HT-29 (cell line): Measurements from ENCODE around the gene ANXA8. TPM values are rescaled to one million over a fixed set of nuclear protein-coding genes. Genes with fewer than 3 reads are reported as not detected.

Experiments
- small RNA-seq: library from RNA; depleted of rRNA; stranded (forward); fragments of <200 nt; gene quantifications from one replicate; pipeline ENCODE3, GENCODE V24; 2014
- total RNA-seq: library from RNA; depleted of rRNA; stranded (reverse); fragments of >200 nt; shearing (Covaris generic); gene quantifications from 2 replicates; pipeline ENCODE4 v1.2.3, GENCODE V29; 2014; rRNA removed

Gene ANXA8
- total RNA-seq, 1 experiment from 2014 or later = not detected

Small RNAs within 50 kb of the gene (small RNA-seq; reads per million reads assigned to genes)
- not detected for gene AL591684.3
- gene RNA5SP312 = not detected

Other genes with a start within 250 kb of the ANXA8 start
- not detected in 2 replicates for gene GDF10, start 183.9 kb downstream of the ANXA8 start, total RNA-seq
- gene GDF2, start 161.7 kb downstream of the ANXA8 start, total RNA-seq = not detected in 2 replicates
- gene RBP3, start 135.8 kb downstream of the ANXA8 start, total RNA-seq = 0.20 TPM in 1 of 2 replicates, not detected in the other
- 6.6 and 6.8 TPM in 2 replicates for gene ZNF488, start 99.8 kb downstream of the ANXA8 start, total RNA-seq
- not detected in 2 replicates for gene FAM25G, start 7.6 kb upstream of the ANXA8 start, total RNA-seq
- 6.5 and 7.1 TPM in 2 replicates for gene AGAP9, start 39.5 kb upstream of the ANXA8 start, total RNA-seq